Thyroid gland (tissue), 4 donors: ENCODE results near the gene RP9. TPM values are rescaled to one million over a fixed set of nuclear protein-coding genes. Genes with fewer than 3 reads are reported as not detected.
"Not testable (repeated sequence)": the region's sequence is repeated elsewhere in the genome, so short reads cannot be mapped to it uniquely, and the experiment has no call there.

ENCODE experiments used
- DNase-seq, 2 donors: peaks; one replicate each; pipeline ENCODE4 v3.0.0-alpha.2; 2019
- H3K27ac ChIP-seq, 3 donors: fragments of 200-600 bp; sonication (generic); 1 replicate in 2 of 3; 2 replicates in 1 of 3; pipeline ENCODE4 v1.5.1; 2016 to 2019; ENCODE audit warnings: mild to moderate bottlenecking in 1 of 3, moderate library complexity in 1 of 3
- H3K27me3 ChIP-seq: fragments of 200-600 bp; sonication (generic); one replicate; pipeline ENCODE4 v1.5.1; 2019
- H3K36me3 ChIP-seq, 2 donors: fragments of 200-600 bp; sonication (generic); one replicate each; pipeline ENCODE4 v1.5.1; 2016 to 2019
- H3K4me1 ChIP-seq, 2 donors: fragments of 200-600 bp; sonication (generic); one replicate each; pipeline ENCODE4 v1.5.1; 2017 to 2019
- H3K4me3 ChIP-seq, 3 donors: fragments of 200-600 bp; sonication (generic); replicated peaks in 1 of 3; 1 replicate in 2 of 3; 2 replicates in 1 of 3; pipeline ENCODE4 v1.5.1; 2016; ENCODE audit warnings: mild to moderate bottlenecking in 1 of 3
- H3K9me3 ChIP-seq: fragments of 200-600 bp; sonication (generic); one replicate; pipeline ENCODE4 v1.5.1; 2017
- POLR2A ChIP-seq, 2 donors: fragments of 450-650 bp; IDR thresholded peaks; one replicate each; pipeline ENCODE4 v1.6.1; 2017; ENCODE audit warnings: antibody characterized with exemption in 2 of 2, mild to moderate bottlenecking in 2 of 2, moderate library complexity in 1 of 2
- WGBS, 2 donors: methylation state at CpG; one replicate each; pipeline ENCODE4 v1.1.5; 2017; 5-methylcytosine and 5-hydroxymethylcytosine counted together
- intact Hi-C: fragments of 100-400 bp; cut with DNase I; formaldehyde crosslinking; loops from one replicate; pipeline ENCODE4 v1.15.1; 2023
- total RNA-seq, 4 donors: library from RNA; depleted of rRNA; stranded (reverse); fragments of >200 nt; gene quantifications; one replicate each; pipeline ENCODE4 v1.2.3, GENCODE V29; 2016
- TF ChIP-seq, protein P1 (sequence below), 6 experiments: fragments of 200-600 bp in 3 of 6; fragments of 450-650 bp in 3 of 6; sonication (generic) in 3 of 6; IDR thresholded peaks; one replicate each; pipeline ENCODE4 v1.5.1; 2016 to 2019; ENCODE audit warnings: antibody characterized with exemption in 6 of 6, mild to moderate bottlenecking in 2 of 6, inconsistent platforms in 1 of 6, moderate library complexity in 1 of 6

The RP9 gene
- total RNA-seq, 4 donors from 2014 or later, result 8.7 to 23.5 (median 12.8) TPM

DNA sequence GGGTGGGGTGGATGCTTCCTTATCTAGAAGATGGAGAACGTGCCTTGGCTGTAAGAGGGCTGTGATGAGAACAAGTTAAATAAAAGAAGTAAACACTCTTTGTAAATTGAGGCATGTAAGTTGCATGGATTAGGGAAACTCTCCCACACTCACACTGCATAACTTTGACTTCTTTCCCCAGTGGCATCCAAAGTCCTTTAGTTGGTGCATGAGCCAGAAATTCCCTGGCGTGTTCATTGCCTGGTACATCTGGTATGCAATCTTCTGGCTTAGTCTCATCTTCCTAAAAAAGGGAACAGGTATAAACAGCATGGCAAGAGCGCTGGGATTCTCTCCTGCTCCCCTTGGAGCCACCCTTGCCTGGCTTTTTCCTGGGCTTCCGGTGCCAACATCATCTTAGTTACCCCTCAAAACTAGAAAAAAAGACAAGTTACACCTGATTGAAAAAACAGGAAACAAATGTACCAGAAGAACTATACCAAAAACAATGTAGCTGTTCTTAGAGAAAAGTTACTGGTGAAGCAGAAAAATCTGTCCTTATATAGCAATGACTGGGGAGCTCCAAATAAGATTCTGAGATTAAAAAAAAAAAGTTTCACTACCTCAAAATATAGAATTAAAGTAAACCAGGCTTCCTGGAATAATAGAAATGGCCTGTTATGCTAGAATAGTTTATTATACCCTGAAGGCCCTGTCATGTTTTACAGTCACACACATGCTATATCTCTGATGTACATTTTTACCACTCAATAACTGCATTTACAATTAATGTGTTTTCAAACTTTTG, 9.9 kb downstream of the RP9 start:
- 90 to 93% methylated on average over 4 of the region's 4 CpGs for whole genome bisulfite sequencing, 2 donors
- no peaks in the 10 kb centered on the region for H3K27me3 ChIP-seq
- peaks cover 0 to 3% of the 10 kb centered on the region in 2 donors for H3K4me1 ChIP-seq
- peaks cover 42 to 54% of the 10 kb centered on the region in 2 donors for H3K36me3 ChIP-seq
- H3K27ac ChIP-seq, result no peak overlapping the region
- intact Hi-C loops, result no loop called here
- H3K9me3 ChIP-seq, result no peaks in the 10 kb centered on the region
- DNase-seq, result no peak
- H3K4me3 ChIP-seq, result no peak overlapping the region
- TF ChIP-seq, protein P1, sequence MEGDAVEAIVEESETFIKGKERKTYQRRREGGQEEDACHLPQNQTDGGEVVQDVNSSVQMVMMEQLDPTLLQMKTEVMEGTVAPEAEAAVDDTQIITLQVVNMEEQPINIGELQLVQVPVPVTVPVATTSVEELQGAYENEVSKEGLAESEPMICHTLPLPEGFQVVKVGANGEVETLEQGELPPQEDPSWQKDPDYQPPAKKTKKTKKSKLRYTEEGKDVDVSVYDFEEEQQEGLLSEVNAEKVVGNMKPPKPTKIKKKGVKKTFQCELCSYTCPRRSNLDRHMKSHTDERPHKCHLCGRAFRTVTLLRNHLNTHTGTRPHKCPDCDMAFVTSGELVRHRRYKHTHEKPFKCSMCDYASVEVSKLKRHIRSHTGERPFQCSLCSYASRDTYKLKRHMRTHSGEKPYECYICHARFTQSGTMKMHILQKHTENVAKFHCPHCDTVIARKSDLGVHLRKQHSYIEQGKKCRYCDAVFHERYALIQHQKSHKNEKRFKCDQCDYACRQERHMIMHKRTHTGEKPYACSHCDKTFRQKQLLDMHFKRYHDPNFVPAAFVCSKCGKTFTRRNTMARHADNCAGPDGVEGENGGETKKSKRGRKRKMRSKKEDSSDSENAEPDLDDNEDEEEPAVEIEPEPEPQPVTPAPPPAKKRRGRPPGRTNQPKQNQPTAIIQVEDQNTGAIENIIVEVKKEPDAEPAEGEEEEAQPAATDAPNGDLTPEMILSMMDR (IDR thresholded peaks at IDR 0.05), result no peak
- no peak for TF ChIP-seq POLR2A (IDR thresholded peaks at IDR 0.05)

GRCh38 chr7:33094745-33095275, 14.4 kb downstream of the RP9 start:
- 73 to 79% methylated on average over 3 to 4 of the region's 6 CpGs for WGBS, 2 donors
- H3K4me1 ChIP-seq, H3K27ac ChIP-seq, H3K9me3 ChIP-seq, intact Hi-C loops, H3K27me3 ChIP-seq, DNase-seq, H3K4me3 ChIP-seq: not testable (repeated sequence)
- peaks cover 32 to 49% of the 10 kb centered on the region in 2 donors for H3K36me3 ChIP-seq

DNA sequence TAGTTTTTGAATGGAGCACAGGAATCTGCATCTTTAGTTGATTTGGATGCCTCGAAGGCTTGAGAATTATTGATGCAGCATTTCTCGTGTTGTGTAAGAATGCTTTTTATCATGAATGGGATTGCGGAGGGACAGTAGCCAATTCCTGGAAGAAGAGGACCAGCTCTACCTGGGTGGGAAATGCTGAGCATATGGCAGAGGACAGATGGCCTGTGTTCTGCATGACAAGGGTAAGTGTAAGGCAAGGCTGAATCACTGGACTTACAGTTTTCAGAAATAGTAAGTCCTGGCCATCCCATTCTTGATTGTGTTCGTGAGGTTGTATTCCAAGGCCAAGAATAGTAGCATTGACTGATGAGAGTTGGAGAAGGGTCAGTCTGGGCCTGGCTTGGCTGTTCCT, 15.9 kb downstream of the RP9 start:
- Histone ChIP-seq H3K4me3 (no peak overlapping the region), H3K27ac (no peak overlapping the region), H3K36me3 (peaks cover 21 to 38% of the 10 kb centered on the region in 2 donors), H3K27me3 (no peaks in the 10 kb centered on the region), H3K4me1 (no peaks in the 10 kb centered on the region), H3K9me3 (no peaks in the 10 kb centered on the region)
- 88 to 92% methylated on average over 4 of the region's 4 CpGs for WGBS, 2 donors
- DNase-seq, result no peak
- intact Hi-C loops, result no loop called here
- TF ChIP-seq, protein P1 (IDR thresholded peaks at IDR 0.05), result no peak
- TF ChIP-seq POLR2A (IDR thresholded peaks at IDR 0.05), result no peak

GRCh38 chr7:33091641-33092191, 17.5 kb downstream of the RP9 start:
- H3K27me3 ChIP-seq, result no peaks in the 10 kb centered on the region
- intact Hi-C loops, result no loop called here
- WGBS, 2 donors, result 77 to 80% methylated on average over 5 of the region's 5 CpGs
- no peak overlapping the region for H3K27ac ChIP-seq
- H3K36me3 ChIP-seq, result peaks cover 11 to 26% of the 10 kb centered on the region in 2 donors
- no peaks in the 10 kb centered on the region for H3K9me3 ChIP-seq
- no peak for DNase-seq
- H3K4me3 ChIP-seq, result no peak overlapping the region
- no peak for TF ChIP-seq POLR2A (IDR thresholded peaks at IDR 0.05)
- TF ChIP-seq, protein P1 (IDR thresholded peaks at IDR 0.05), result no peak
- H3K4me1 ChIP-seq, result no peaks in the 10 kb centered on the region

GRCh38 chr7:33091111-33091531, 18.1 kb downstream of the RP9 start:
- H3K4me1 ChIP-seq, result no peaks in the 10 kb centered on the region
- WGBS, 2 donors, result 92 to 95% methylated on average over 4 of the region's 4 CpGs
- TF ChIP-seq, protein P1 (IDR thresholded peaks at IDR 0.05), result no peak
- TF ChIP-seq POLR2A (IDR thresholded peaks at IDR 0.05), result no peak

More at GRCh38 chr7:33091111-33091531, 18.1 kb downstream of the RP9 start:
- intact Hi-C loops, result no loop called here
- no peak overlapping the region for H3K4me3 ChIP-seq
- no peak for DNase-seq
- no peak overlapping the region for H3K27ac ChIP-seq
- no peaks in the 10 kb centered on the region for H3K27me3 ChIP-seq
- H3K36me3 ChIP-seq, result peaks cover 5 to 20% of the 10 kb centered on the region in 2 donors
- no peaks in the 10 kb centered on the region for H3K9me3 ChIP-seq
